MG63 (cell line): ENCODE data around the gene SLC34A3. TPM values are rescaled to one million over a fixed set of nuclear protein-coding genes. Genes with fewer than 3 reads are reported as not detected.

Source experiments
- DNase-seq: peaks from one replicate; pipeline ENCODE4 v3.0.0-alpha.2; 2020
- H3K27me3 ChIP-seq: fragments of 250-450 bp; sonication (Bioruptor Pico); 2 replicates; pipeline ENCODE4 v1.5.1; 2020; ENCODE audit warnings: mild to moderate bottlenecking, moderate library complexity
- H3K36me3 ChIP-seq: fragments of 250-450 bp; sonication (Bioruptor Pico); 2 replicates; pipeline ENCODE4 v1.5.1; 2020; ENCODE audit warnings: mild to moderate bottlenecking, moderate library complexity
- H3K4me3 ChIP-seq: fragments of 250-450 bp; sonication (Bioruptor Pico); 2 replicates; pipeline ENCODE4 v1.5.1; 2020; ENCODE audit warnings: mild to moderate bottlenecking, moderate library complexity
- H3K9me3 ChIP-seq: fragments of 250-450 bp; sonication (Bioruptor Pico); 2 replicates; pipeline ENCODE4 v1.5.1; 2020; ENCODE audit warnings: mild to moderate bottlenecking, moderate library complexity
- total RNA-seq: library from RNA; depleted of rRNA; stranded (reverse); fragments of >200 nt; shearing (Covaris generic); gene quantifications from 2 replicates; pipeline ENCODE4 v1.2.3, GENCODE V29; 2014; ENCODE audit warnings: low replicate concordance

Gene SLC34A3
- total RNA-seq, 1 experiment from 2014 or later = not detected

- Histone ChIP-seq H3K36me3 (no peaks in the 10 kb centered on the region), H3K27me3 (no peaks in the 10 kb centered on the region), H3K9me3 (no peaks in the 10 kb centered on the region), H3K4me3 (peak overlapping the region; percentile 85)
- peak; percentile 97 for DNase-seq
Observed at GRCh38 chr9:137223078-137223970, 7.4 kb upstream of the SLC34A3 start.

DNA sequence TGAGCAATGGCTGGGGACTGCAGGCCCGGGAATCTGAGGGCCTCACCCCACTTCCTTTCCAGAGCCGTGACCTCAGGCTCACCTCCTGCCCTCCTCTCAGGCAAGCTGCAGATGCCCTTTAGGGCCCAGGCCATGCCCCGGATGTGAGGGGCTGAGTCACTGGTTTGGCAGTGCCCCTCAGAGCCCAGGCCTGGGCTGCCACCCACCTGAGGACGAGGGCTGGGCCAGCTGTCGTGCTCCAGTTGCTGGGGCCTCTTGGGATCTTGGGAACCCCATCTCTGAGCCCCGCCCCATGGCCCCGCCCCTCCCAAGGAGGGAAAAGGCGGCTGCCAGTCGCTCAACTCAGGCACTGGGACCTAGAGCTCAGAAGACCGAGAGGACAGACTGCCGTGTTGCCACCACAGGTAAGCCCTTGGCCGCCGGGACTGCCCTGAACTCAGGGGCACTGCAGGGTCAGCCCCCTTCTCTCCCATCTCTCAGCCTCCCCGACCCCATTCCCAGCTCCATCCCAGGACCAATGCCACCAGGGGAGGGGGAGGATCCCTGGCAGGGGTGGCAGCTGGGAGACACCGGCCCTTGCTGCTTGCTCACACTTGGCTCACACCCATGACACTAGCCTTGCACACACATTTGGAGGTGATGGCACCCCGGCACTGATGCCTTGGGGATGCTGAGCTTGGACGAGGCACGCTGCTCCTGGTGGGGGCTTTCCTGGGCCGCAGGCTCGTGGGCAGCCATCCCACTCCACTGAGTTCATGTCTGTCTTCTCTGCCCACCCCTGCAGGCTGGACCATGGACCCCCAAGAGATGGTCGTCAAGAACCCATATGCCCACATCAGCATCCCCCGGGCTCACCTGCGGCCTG lies 5.6 kb upstream of the SLC34A3 start, which contains the start of gene CYSRT1:
TSS of gene CYSRT1 (plus strand) at position 345 of the 865 bp plus-strand sequence. CDS start at position 793, 448 bp downstream.
- Histone ChIP-seq H3K9me3 (no peaks in the 10 kb centered on the region), H3K4me3 (peak within 1 kb of the TSS; percentile 85), H3K27me3 (no peaks in the 10 kb centered on the region), H3K36me3 (no peaks in the 10 kb centered on the region)
- peak; percentile 76 for DNase-seq

DNA sequence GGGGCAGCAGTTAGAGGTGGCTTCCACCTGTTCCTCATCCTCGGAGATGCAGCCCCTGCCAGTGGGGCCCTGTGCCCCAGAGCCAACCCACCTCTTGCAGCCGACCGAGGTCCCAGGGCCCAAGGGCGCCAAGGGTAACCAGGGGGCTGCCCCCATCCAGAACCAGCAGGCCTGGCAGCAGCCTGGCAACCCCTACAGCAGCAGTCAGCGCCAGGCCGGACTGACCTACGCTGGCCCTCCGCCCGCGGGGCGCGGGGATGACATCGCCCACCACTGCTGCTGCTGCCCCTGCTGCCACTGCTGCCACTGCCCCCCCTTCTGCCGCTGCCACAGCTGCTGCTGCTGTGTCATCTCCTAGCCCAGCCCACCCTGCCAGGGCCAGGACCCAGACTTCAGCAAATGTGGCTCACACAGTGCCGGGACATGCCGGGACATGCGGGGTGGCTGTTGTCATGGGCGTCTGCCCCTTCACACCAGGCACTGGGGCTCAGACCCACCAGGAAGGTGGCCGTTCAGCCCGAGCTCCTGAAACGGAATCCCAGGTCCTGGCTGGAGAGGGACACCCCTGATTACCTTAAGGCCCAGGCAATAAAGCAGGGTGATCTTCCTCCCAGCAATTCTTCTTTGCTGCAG lies 4.9 kb upstream of the SLC34A3 start:
- Histone ChIP-seq H3K9me3 (no peaks in the 10 kb centered on the region), H3K36me3 (no peaks in the 10 kb centered on the region), H3K4me3 (no peak overlapping the region), H3K27me3 (no peaks in the 10 kb centered on the region)
- DNase-seq = no peak

DNA sequence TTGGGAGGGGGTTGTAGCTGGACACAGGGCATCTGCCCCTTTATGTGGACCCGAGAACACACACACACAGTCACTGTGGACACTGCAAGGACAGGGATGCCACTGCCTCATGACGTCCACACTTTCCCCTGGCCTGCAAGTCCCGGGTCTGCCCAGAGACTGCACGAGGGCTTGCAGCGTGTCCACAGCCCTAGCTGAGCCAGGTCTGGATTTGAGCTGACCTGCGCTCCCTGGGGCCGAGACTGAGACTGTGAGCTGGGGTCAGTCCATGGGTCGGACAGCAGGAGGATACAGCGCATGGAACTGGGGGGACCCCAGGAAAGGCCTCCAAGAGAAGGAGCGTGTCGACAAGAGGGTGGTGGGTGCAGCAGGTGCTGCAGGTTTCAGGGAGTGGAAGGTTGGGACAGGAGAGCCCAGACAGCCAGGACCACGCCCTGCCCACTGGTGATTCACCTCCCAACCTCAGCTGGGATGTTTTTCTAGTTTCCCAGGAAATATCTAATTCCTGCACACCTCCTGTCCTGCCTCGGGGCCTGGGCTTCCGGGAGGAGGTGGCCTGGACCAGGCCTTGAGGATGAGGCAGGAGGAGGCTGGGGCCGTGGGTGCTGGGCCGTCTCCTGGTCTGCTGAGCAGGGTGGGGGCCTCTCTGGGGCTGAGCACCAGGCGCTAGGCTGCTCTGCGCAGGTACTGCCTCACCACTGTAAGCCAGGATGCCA lies 4.2 kb upstream of the SLC34A3 start:
- no peaks in the 10 kb centered on the region for H3K36me3 ChIP-seq
- peak; percentile 45 for DNase-seq
- no peak overlapping the region for H3K4me3 ChIP-seq
- no peaks in the 10 kb centered on the region for H3K9me3 ChIP-seq
- no peaks in the 10 kb centered on the region for H3K27me3 ChIP-seq

GRCh38 chr9:137227054-137227852 lies 3.4 kb upstream of the SLC34A3 start, which contains the start of gene RNF224:
RNF224 (plus strand) TSS chr9:137227502; CDS start chr9:137228336, 834 bp downstream.
- H3K27me3 ChIP-seq = no peaks in the 10 kb centered on the region
- H3K36me3 ChIP-seq = no peaks in the 10 kb centered on the region
- no peak within 1 kb of the TSS for H3K4me3 ChIP-seq
- no peaks in the 10 kb centered on the region for H3K9me3 ChIP-seq
- peak; percentile 70 for DNase-seq

GRCh38 chr9:137227853-137228505 lies 2.7 kb upstream of the SLC34A3 start:
- DNase-seq = no peak
- H3K36me3 ChIP-seq = no peaks in the 10 kb centered on the region
- no peaks in the 10 kb centered on the region for H3K27me3 ChIP-seq
- H3K9me3 ChIP-seq = no peaks in the 10 kb centered on the region
- no peak overlapping the region for H3K4me3 ChIP-seq

DNA sequence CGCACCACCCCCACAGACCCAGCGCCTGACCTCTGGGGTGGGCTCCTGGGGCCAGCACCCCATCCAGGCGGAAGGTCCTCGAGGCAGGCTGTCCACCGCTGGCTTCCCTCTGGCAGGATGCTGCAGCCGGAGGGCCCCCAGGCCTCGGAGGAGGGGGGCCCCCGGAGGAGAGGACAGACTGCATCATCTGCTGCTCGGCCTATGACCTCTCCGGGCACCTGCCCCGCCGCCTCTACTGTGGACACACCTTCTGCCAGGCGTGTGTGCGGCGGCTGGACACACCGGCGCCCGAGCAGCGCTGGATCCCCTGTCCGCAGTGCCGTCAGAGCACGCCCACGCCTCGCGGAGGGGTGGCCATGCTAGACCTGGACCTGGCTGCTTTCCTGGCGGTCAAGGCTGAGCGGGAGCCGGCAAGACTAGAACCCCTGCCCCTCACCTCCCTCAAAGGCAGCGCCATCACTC lies 2.2 kb upstream of the SLC34A3 start:
- H3K36me3 ChIP-seq = no peaks in the 10 kb centered on the region
- H3K27me3 ChIP-seq = no peaks in the 10 kb centered on the region
- H3K9me3 ChIP-seq = no peaks in the 10 kb centered on the region
- no peak overlapping the region for H3K4me3 ChIP-seq
- DNase-seq = no peak

DNA sequence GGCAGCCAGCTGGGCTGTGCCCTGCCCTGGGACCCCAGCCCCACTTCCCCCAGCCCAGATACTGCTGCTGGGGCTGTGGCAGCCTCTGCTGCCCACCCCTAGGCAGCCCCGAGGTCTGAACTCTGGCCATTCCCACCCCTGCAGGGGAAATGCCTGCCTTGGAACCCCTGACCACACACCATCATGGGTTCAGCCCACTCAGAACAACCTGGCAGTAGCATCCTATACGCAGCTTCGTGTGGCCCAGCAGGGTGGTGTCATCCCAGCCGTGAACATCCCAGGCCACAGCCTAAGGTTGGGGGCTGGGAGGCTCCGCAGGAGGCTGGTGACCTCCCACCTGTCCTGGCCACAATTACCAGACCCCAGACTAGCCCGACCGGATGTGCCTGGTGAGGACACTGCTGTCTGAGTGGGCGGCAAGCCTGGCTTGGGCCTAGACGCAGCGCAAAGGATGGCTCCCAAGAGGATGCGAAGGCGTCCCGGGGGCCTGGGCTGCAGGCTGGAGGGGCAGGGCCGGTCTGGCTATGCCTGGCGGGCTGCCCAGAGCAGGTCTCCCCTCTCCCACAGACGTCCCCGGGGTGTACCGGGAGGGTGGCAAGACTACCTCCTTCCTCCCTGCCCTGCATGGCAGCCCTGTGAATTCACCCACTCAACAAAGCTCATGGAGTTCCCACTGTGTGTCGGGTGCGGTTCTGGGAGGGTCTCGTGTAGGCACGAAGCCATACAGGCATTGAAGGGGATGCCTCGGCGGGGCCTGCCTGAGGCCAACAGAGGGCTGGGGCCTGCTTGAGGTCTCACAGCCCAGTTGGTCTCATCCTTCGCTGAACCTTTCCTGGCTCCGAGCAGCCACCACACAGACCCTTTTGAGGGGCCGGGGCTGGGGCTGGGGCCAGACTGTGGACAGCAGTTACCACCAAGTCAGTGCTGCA lies 1.5 kb upstream of the SLC34A3 start:
- H3K4me3 ChIP-seq = no peak overlapping the region
- no peak for DNase-seq
- no peaks in the 10 kb centered on the region for H3K36me3 ChIP-seq
- H3K9me3 ChIP-seq = no peaks in the 10 kb centered on the region
- no peaks in the 10 kb centered on the region for H3K27me3 ChIP-seq

DNA sequence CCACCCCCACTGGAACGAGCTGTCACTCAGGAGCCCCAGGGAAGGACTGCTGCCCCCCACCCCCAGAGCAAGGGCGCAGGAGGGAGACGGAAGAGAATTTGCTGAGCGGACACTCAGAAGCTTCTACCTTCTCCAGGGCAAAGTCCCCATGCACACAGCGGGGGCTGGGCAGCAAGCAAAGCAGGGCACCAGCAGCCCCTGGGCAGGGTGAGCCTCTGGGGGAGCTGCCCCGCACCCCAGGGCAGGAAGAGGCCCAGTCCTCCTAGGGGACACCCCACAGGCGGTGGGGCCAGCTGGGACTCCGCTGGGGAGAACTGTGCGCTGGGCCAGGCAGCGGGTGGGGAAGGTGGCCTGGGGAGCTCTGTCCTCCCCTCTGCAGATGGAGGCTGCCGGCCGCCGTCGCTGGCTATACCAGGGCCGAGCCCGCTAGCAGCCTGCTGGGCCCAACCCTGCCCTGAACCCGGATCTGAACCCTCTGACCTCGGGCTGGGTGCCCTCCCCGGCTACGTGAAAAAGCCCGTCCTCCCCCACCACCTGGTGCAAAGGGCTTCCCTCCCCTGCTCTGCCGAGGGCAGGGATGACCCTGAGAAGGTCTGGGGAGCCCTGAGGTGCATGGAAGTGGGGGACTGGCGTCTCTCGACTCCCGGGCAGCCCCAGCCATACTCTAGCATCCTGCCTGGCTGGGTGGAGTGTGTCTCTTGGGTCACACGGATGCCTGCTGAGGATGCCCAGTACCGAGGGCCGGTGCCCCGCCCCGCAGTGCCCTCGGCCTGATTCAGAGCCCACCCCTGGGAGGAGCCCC lies 597 bp upstream of the SLC34A3 start:
- no peaks in the 10 kb centered on the region for H3K36me3 ChIP-seq
- H3K4me3 ChIP-seq = no peak overlapping the region
- DNase-seq = no peak
- no peaks in the 10 kb centered on the region for H3K27me3 ChIP-seq
- no peaks in the 10 kb centered on the region for H3K9me3 ChIP-seq

DNA sequence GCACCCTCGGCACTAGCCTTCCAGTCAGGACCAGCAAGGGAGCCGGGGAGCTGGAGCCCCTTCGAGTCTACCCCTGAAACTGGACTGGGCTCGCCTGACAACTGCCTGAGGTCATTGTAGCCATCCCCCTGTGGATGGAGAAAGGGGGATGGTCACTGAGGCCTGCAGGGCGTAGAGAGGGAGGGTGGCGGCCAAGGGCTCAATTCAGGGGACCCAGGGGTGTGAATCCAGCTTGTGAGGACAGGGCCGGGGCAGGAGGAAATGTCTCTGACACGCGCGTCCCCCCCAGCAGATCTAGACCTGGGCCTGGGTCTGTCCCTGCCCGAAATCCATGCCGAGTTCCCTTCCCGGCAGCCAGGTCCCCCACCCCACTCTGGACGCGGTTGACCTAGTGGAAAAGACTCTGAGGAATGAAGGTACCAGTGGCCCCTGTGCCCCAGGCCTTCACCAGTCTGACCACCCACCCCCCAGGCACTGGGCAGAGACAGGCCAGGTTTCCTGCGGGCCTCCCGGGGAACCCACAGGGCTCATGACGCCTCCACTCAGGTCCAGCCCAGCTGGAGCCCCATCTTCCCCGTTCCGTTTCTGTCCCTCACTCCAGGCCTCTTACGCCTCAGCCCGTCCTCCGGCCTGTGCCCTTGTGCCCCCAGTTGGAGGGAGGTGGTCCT lies 805 bp downstream of the SLC34A3 start:
- Histone ChIP-seq H3K9me3 (no peaks in the 10 kb centered on the region), H3K27me3 (no peaks in the 10 kb centered on the region), H3K4me3 (no peak overlapping the region), H3K36me3 (no peaks in the 10 kb centered on the region)
- no peak for DNase-seq

GRCh38 chr9:137232101-137232500 lies 1.4 kb downstream of the SLC34A3 start:
- Histone ChIP-seq H3K4me3 (no peak overlapping the region), H3K27me3 (no peaks in the 10 kb centered on the region), H3K36me3 (no peaks in the 10 kb centered on the region), H3K9me3 (no peaks in the 10 kb centered on the region)
- DNase-seq = no peak

DNA sequence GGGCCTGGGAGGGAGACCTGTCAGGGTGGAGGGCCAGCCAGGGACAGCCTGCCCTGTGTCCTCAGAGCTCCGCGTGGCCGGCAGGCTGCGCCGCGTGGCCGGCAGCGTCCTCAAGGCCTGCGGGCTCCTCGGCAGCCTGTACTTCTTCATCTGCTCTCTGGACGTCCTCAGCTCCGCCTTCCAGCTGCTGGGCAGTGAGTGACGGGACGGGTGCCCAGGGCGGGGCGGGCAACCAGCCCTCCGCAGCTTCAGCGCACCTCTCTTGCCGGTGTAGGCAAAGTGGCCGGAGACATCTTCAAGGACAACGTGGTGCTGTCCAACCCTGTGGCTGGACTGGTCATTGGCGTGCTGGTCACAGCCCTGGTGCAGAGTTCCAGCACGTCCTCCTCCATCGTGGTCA lies 1.8 kb downstream of the SLC34A3 start:
- Histone ChIP-seq H3K4me3 (no peak overlapping the region), H3K27me3 (no peaks in the 10 kb centered on the region), H3K9me3 (no peaks in the 10 kb centered on the region), H3K36me3 (no peaks in the 10 kb centered on the region)
- DNase-seq = no peak
